ENCODE data around the gene BST2. TPM values are rescaled to one million over a fixed set of nuclear protein-coding genes. Genes with fewer than 3 reads are reported as not detected.

BST2 gene
- total and polyA plus RNA-seq, 2 of the 4 experiments (the other 2 are of a cell fraction), result 0.18 to 0.92 TPM

- Histone ChIP-seq H3K9ac (ENCODE audit: low read depth, low read length) (no peak overlapping the region), H3K14ac (replicated peaks; ENCODE audit: low read depth, low read length) (no peak overlapping the region), H3K27ac (ENCODE audit: insufficient read depth, low read length) (no peak overlapping the region), H4K20me1 (ENCODE audit: insufficient read depth, low read length) (no peaks in the 10 kb centered on the region), H3K36me3 (ENCODE audit: control insufficient read depth, insufficient read depth, low read length) (no peaks in the 10 kb centered on the region), H3K4ac (ENCODE audit: low read depth, low read length) (no peak overlapping the region), H2AK5ac (ENCODE audit: low read depth, low read length) (no peak overlapping the region), H3K4me2 (ENCODE audit: low read depth, low read length) (no peak overlapping the region), H4K8ac (ENCODE audit: low read depth in 2 of 2, low read length in 2 of 2) (no peak overlapping the region), H3K9me1 (ENCODE audit: insufficient read depth, low read length) (no peaks in the 10 kb centered on the region), H3K27me3 (ENCODE audit: control insufficient read depth, insufficient read depth, low read length) (peaks cover 3% of the 10 kb centered on the region), H3K56ac (ENCODE audit: extremely low read depth, insufficient read depth, low read length) (no peak overlapping the region), H3K4me3 (ENCODE audit: insufficient read depth, low read depth, low read length) (no peak overlapping the region), H2BK5ac (ENCODE audit: low read depth, low read length, poor library complexity, severe bottlenecking) (no peak overlapping the region), H3K79me1 (ENCODE audit: low read depth in 1 of 2, low read length in 2 of 2) (no peaks in the 10 kb centered on the region), H3K18ac (ENCODE audit: low read depth, low read length) (no peak overlapping the region), H3K4me1 (ENCODE audit: control insufficient read depth, insufficient read depth, low read length) (peaks cover 2% of the 10 kb centered on the region; the same call in 1 of the 2 replicates), H3K23ac (ENCODE audit: low read depth, low read length) (no peak overlapping the region), H2AFZ (replicated peaks; ENCODE audit: low read length, poor library complexity) (no peak overlapping the region), H2BK120ac (ENCODE audit: low read depth, low read length) (no peak overlapping the region), H4K5ac (ENCODE audit: low read depth, low read length) (no peak overlapping the region), H2BK15ac (ENCODE audit: low read depth, low read length) (no peak overlapping the region), H3K9me3 (ENCODE audit: control insufficient read depth, insufficient read depth, low read length) (peaks cover 9% of the 10 kb centered on the region; the same call in 1 of the 2 replicates), H4K91ac (ENCODE audit: insufficient read depth, low read depth, low read length) (no peak overlapping the region), H2BK20ac (ENCODE audit: low read depth, low read length) (no peak overlapping the region), H2AK9ac (replicated peaks; ENCODE audit: low read depth, low read length, poor library complexity) (no peak overlapping the region)
- intact Hi-C loops (cut with micrococcal nuclease) (no loop called here), in situ Hi-C loops (cut with MboI; ENCODE audit: low sequenced_read_pairs) (loop anchor here (5.0 kb wide), 1 partner anchor 42 kb away; no protein-coding TSS in a partner anchor), dilution Hi-C loops (cut with HindIII; ENCODE audit: low sequenced_read_pairs, unreplicated experiment) (no loop called here)
- BruUV-seq (replicated peaks), result no TSS peak
- TF ChIP-seq BHLHE40 (IDR thresholded peaks at IDR 0.05; ENCODE audit: low read depth, low read length), result no peak
- no peak for TF ChIP-seq NFE2L2 (IDR thresholded peaks at IDR 0.05; ENCODE audit: low read depth, low read length)
- TF ChIP-seq, protein P1, sequence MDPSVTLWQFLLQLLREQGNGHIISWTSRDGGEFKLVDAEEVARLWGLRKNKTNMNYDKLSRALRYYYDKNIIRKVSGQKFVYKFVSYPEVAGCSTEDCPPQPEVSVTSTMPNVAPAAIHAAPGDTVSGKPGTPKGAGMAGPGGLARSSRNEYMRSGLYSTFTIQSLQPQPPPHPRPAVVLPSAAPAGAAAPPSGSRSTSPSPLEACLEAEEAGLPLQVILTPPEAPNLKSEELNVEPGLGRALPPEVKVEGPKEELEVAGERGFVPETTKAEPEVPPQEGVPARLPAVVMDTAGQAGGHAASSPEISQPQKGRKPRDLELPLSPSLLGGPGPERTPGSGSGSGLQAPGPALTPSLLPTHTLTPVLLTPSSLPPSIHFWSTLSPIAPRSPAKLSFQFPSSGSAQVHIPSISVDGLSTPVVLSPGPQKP (IDR thresholded peaks at IDR 0.05; ENCODE audit: borderline replicate concordance, low read depth, low read length), result no peak
- no peak for TF ChIP-seq CHD1 (IDR thresholded peaks at IDR 0.05; ENCODE audit: low read depth, low read length)
- TF ChIP-seq SMC3 (IDR thresholded peaks at IDR 0.05; ENCODE audit: low read depth, low read length), result no peak
- no peak for TF ChIP-seq MXI1 (IDR thresholded peaks at IDR 0.05; ENCODE audit: borderline replicate concordance, low read depth, low read length)
- no peak for TF ChIP-seq MAFK (IDR thresholded peaks at IDR 0.05; ENCODE audit: low read depth, low read length)
- TF ChIP-seq CTCF (conservative IDR thresholded peaks at IDR 0.05; ENCODE audit: low read depth, low read length), result no peak
- TF ChIP-seq RCOR1 (IDR thresholded peaks at IDR 0.05; ENCODE audit: insufficient replicate concordance, low read length), result no peak
- no peak for TF ChIP-seq RAD21 (IDR thresholded peaks at IDR 0.05; ENCODE audit: low read length)
- no peak for TF ChIP-seq USF2 (IDR thresholded peaks at IDR 0.05; ENCODE audit: low read depth, low read length)
- TF ChIP-seq POLR2A (IDR thresholded peaks at IDR 0.05; ENCODE audit: low read depth, low read length), result no peak
- no peak for TF ChIP-seq CEBPB (IDR thresholded peaks at IDR 0.05; ENCODE audit: low read depth, low read length)
- TF ChIP-seq FOS (IDR thresholded peaks at IDR 0.05; ENCODE audit: low read depth, low read length), result no peak
- ATAC-seq (ENCODE audit: low read depth), result no peak
- CTCF ChIA-PET, result interaction anchor here (0.6 to 1.3 kb wide), 2 partner anchors 84 to 627 kb away, joined by 3 to 4 read pairs; partner anchors contain the start of gene MRPL34
- WGBS, 2 experiments (ENCODE audit: extremely low coverage in 2 of 2, insufficient read length in 1 of 2), result no CpG with 5 or more reads among the region's 1 CpG
- no peak for DNase-seq
- POLR2A ChIA-PET (ENCODE audit: unreplicated experiment), result no interaction called here
Observed at GRCh38 chr19:17389288-17389687, 16.1 kb downstream of the BST2 start.

Measured in IMR-90 (cell line).